ENCODE results near the gene ARHGAP35. TPM values are rescaled to one million over a fixed set of nuclear protein-coding genes. Genes with fewer than 3 reads are reported as not detected.
A peak's percentile ranks its signal among the peaks of the same experiment; 100 is the strongest.

ARHGAP35 gene
- total RNA-seq, 1 donor from 2014 or later: 57.9 TPM

DNA sequence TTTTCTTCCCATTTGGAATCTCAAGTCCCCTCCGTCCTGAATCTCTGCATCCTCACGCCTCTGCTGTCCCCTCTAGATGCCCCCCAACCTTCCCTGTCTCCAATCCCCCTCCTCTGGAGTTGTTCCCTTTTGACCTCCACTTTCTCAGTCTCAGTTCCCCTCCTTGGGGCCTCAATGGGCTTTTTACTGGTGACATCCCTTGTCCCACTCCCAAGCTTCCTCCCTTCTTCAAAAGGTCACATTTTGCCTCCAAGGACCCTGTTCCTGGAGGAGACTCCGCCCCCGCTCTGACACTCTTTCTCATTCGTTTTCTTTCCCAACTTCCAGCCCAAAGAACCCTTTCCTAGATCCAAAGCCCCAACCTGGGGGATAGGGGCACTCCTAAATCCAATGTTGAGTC, 11.2 kb upstream of the ARHGAP35 start:
- Histone ChIP-seq H3K36me3 (ENCODE audit: insufficient read depth, low read length) (peaks cover 5% of the 10 kb centered on the region), H3K27ac (ENCODE audit: low read depth, low read length) (peak overlapping the region; percentile 87), H3K4me3 (ENCODE audit: insufficient read depth, low read depth, low read length) (peak overlapping the region; percentile 92), H3K9ac (ENCODE audit: low read length) (peak overlapping the region; percentile 95), H4K20me1 (ENCODE audit: insufficient read depth, low read length) (peaks cover 42% of the 10 kb centered on the region), H3K4me2 (ENCODE audit: low read length) (peak overlapping the region; percentile 91), H2AFZ (ENCODE audit: low read depth, low read length) (no peak overlapping the region), H3K27me3 (ENCODE audit: insufficient read depth, low read length) (no peaks in the 10 kb centered on the region), H3K4me1 (ENCODE audit: insufficient read depth, low read length) (peaks cover 13% of the 10 kb centered on the region), H3K79me2 (ENCODE audit: insufficient read depth, low read length) (peaks cover 45% of the 10 kb centered on the region), H3K9me3 (ENCODE audit: insufficient read depth, low read depth, low read length) (no peaks in the 10 kb centered on the region)
- DNase-seq (ENCODE audit: low read depth) (no peak), FAIRE-seq (no peak)
- no peaks in the 10 kb centered on the region for H3K9me3 Mint-ChIP-seq (ENCODE audit: unreplicated experiment)
- H3K36me3 Mint-ChIP-seq (ENCODE audit: low read depth, unreplicated experiment): peaks cover 4% of the 10 kb centered on the region
- H3K27me3 Mint-ChIP-seq (ENCODE audit: low read depth, unreplicated experiment): peaks cover 2% of the 10 kb centered on the region
- H3K4me1 Mint-ChIP-seq (ENCODE audit: low read depth, unreplicated experiment): peaks cover 12% of the 10 kb centered on the region
- H3K27ac Mint-ChIP-seq (ENCODE audit: unreplicated experiment): peak overlapping the region; percentile 97
- peak overlapping the region; percentile 98 for H3K4me3 Mint-ChIP-seq (ENCODE audit: unreplicated experiment)
- TF ChIP-seq, protein P1, sequence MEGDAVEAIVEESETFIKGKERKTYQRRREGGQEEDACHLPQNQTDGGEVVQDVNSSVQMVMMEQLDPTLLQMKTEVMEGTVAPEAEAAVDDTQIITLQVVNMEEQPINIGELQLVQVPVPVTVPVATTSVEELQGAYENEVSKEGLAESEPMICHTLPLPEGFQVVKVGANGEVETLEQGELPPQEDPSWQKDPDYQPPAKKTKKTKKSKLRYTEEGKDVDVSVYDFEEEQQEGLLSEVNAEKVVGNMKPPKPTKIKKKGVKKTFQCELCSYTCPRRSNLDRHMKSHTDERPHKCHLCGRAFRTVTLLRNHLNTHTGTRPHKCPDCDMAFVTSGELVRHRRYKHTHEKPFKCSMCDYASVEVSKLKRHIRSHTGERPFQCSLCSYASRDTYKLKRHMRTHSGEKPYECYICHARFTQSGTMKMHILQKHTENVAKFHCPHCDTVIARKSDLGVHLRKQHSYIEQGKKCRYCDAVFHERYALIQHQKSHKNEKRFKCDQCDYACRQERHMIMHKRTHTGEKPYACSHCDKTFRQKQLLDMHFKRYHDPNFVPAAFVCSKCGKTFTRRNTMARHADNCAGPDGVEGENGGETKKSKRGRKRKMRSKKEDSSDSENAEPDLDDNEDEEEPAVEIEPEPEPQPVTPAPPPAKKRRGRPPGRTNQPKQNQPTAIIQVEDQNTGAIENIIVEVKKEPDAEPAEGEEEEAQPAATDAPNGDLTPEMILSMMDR (IDR thresholded peaks at IDR 0.05; ENCODE audit: insufficient read depth, low read depth, low read length): no peak
- no peak for TF ChIP-seq EZH2 (IDR thresholded peaks at IDR 0.05; ENCODE audit: insufficient read depth, low read length)

DNA sequence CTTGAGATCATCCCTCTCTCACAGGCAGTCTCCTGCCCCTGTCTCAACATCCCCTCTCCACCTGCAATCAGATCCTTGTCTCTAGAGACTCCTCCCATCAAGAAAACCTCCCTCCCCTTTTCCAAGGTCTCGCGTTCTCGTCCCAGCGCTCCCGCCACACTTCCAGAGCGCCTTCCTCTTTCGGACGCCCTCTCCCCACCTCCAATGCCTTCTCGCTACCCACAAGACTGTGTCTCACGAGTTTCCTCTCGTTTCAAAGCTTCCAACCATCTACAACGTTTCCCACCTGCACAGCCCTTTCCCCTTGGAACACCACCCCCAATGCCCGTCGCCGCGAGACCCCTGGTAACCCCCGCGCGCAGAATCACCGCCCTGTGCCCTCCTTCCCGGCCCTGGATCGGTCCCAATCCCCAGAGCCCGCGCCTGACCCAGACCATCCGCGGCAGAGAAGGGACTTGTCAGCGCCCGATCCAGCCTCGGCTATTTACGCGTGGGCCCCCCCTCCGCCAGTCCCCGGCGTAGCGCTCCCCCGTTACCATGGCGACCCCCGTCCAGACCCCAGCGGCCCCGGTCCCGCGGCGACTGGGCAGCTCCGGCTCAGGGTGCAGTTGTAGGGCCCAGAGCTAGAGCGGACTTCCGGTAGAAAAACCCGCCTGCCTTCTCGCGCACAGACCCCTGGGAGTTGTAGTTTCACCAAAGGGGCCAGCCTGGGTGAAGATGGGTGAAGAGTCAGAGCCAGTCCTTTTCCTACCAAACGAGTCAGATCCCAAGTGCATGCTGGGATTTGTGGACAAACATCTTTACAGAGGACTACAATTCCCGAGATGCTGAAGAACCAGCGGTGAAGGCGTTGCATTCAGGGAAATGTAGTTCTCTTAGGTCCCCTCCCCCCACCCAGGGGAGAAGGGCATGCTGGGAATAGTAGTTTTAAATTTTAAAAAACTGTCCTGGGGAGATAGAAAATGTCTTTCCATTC, 10.3 kb upstream of the ARHGAP35 start, which contains the start of gene AP2S1:
TSS of gene AP2S1 (minus strand) at position 619 of the 976 bp plus-strand sequence. CDS start at position 539, 80 bp downstream.
- H3K36me3 ChIP-seq (ENCODE audit: insufficient read depth, low read length): peaks cover 5% of the 10 kb centered on the region
- Mint-ChIP-seq H3K9me3 (ENCODE audit: unreplicated experiment) (no peaks in the 10 kb centered on the region), H3K27me3 (ENCODE audit: low read depth, unreplicated experiment) (peaks cover 2% of the 10 kb centered on the region), H3K4me3 (ENCODE audit: unreplicated experiment) (peak within 1 kb of the TSS; percentile 98), H3K36me3 (ENCODE audit: low read depth, unreplicated experiment) (peaks cover 4% of the 10 kb centered on the region), H3K4me1 (ENCODE audit: low read depth, unreplicated experiment) (peaks cover 12% of the 10 kb centered on the region), H3K27ac (ENCODE audit: unreplicated experiment) (peak within 1 kb of the TSS; percentile 97)
- peak within 1 kb of the TSS; percentile 95 for H3K9ac ChIP-seq (ENCODE audit: low read length)
- TF ChIP-seq EZH2 (IDR thresholded peaks at IDR 0.05; ENCODE audit: insufficient read depth, low read length): no peak
- TF ChIP-seq, protein P1 (IDR thresholded peaks at IDR 0.05; ENCODE audit: insufficient read depth, low read depth, low read length): no peak
- peaks cover 45% of the 10 kb centered on the region for H3K79me2 ChIP-seq (ENCODE audit: insufficient read depth, low read length)
- H2AFZ ChIP-seq (ENCODE audit: low read depth, low read length): peak within 1 kb of the TSS; percentile 77
- peak within 1 kb of the TSS; percentile 91 for H3K4me2 ChIP-seq (ENCODE audit: low read length)
- H4K20me1 ChIP-seq (ENCODE audit: insufficient read depth, low read length): peaks cover 36% of the 10 kb centered on the region
- peak within 1 kb of the TSS; percentile 92 for H3K4me3 ChIP-seq (ENCODE audit: insufficient read depth, low read depth, low read length)
- H3K27me3 ChIP-seq (ENCODE audit: insufficient read depth, low read length): no peaks in the 10 kb centered on the region
- peak; percentile 97 for DNase-seq (ENCODE audit: low read depth)
- no peaks in the 10 kb centered on the region for H3K9me3 ChIP-seq (ENCODE audit: insufficient read depth, low read depth, low read length)
- peak within 1 kb of the TSS; percentile 87 for H3K27ac ChIP-seq (ENCODE audit: low read depth, low read length)
- peak; percentile 94 for FAIRE-seq
- H3K4me1 ChIP-seq (ENCODE audit: insufficient read depth, low read length): peaks cover 13% of the 10 kb centered on the region

Data from astrocyte (in vitro differentiated cells and primary cell).